ENCODE measurements around the gene SLC17A3. TPM values are rescaled to one million over a fixed set of nuclear protein-coding genes. Genes with fewer than 3 reads are reported as not detected.

The SLC17A3 gene
- total and polyA plus RNA-seq, 7 donors, result not detected

DNA sequence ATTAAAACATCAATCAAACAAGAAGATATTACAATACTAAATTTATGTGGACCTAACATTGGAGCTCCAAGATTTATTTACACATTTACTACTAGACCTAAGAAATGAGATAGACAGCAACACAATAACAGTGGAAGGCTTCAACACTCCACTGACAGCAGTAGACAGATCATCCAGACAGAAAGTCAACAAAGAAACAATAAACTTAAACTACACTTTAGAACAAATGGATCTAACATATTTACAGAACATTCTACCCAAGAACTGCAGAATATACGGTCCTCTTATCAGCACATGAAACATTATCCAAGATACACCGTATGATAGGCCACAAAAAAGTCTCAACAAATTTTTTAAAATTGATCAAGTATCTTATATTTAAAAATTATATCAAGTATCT is 69.2 kb downstream of the SLC17A3 start:
- H3K27ac ChIP-seq, result no peak overlapping the region
- no peak overlapping the region for H3K4me3 ChIP-seq
- no peaks in the 10 kb centered on the region for H3K36me3 ChIP-seq (ENCODE audit: insufficient read depth in 1 of 2, low read depth in 1 of 2)
- intact Hi-C loops (cut with DNase I), result no loop called here
- WGBS, 3 donors, result 83 to 92% (median 92%) methylated on average over 2 of the region's 2 CpGs
- no peak for ATAC-seq
- TF ChIP-seq, protein P1, sequence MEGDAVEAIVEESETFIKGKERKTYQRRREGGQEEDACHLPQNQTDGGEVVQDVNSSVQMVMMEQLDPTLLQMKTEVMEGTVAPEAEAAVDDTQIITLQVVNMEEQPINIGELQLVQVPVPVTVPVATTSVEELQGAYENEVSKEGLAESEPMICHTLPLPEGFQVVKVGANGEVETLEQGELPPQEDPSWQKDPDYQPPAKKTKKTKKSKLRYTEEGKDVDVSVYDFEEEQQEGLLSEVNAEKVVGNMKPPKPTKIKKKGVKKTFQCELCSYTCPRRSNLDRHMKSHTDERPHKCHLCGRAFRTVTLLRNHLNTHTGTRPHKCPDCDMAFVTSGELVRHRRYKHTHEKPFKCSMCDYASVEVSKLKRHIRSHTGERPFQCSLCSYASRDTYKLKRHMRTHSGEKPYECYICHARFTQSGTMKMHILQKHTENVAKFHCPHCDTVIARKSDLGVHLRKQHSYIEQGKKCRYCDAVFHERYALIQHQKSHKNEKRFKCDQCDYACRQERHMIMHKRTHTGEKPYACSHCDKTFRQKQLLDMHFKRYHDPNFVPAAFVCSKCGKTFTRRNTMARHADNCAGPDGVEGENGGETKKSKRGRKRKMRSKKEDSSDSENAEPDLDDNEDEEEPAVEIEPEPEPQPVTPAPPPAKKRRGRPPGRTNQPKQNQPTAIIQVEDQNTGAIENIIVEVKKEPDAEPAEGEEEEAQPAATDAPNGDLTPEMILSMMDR (IDR thresholded peaks at IDR 0.05), result no peak
- DNase-seq, result no peak
- no peaks in the 10 kb centered on the region for H3K4me1 ChIP-seq
- no peaks in the 10 kb centered on the region for H3K9me3 ChIP-seq
- H3K27me3 ChIP-seq (ENCODE audit: insufficient read depth in 3 of 3, low read length in 2 of 3), result peaks cover 0 to 3% (median 0%) of the 10 kb centered on the region in 3 donors

DNA sequence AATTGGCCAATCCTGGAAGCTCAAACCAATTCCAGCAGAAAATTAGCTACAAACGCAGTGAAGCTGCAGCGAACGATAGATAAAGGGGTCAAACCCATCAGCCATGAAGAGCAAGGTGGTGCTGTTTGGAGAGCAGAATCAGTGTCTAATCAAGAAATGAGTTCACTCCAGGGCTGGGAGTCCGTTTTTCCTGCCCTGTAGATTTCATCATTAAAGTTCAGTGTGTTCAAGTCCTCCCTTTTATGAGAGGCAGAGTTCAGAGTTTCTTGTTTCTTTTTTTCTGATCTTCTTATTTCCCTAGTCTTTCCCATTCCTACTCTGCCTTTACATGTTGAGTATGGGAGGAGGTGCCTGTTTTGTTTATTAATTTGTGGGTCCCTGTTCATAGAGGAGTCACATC is 72.6 kb downstream of the SLC17A3 start:
- TF ChIP-seq, protein P1 (IDR thresholded peaks at IDR 0.05), result no peak
- Histone ChIP-seq H3K27ac (no peak overlapping the region), H3K9me3 (no peaks in the 10 kb centered on the region), H3K27me3 (ENCODE audit: insufficient read depth in 3 of 3, low read length in 2 of 3) (peaks cover 0 to 3% (median 2%) of the 10 kb centered on the region in 3 donors), H3K4me3 (no peak overlapping the region), H3K4me1 (no peaks in the 10 kb centered on the region), H3K36me3 (ENCODE audit: insufficient read depth in 1 of 2, low read depth in 1 of 2) (no peaks in the 10 kb centered on the region)
- DNase-seq (no peak), ATAC-seq (no peak)
- WGBS, 3 donors, result 71 to 74% (median 73%) methylated on average over 4 of the region's 4 CpGs
- intact Hi-C loops (cut with DNase I), result no loop called here

Other genes starting within 250 kb of the SLC17A3 start
- not detected for gene SCGN, start 222.0 kb downstream of the SLC17A3 start, total RNA-seq
- gene SCGN, start 222.0 kb downstream of the SLC17A3 start, polyA plus RNA-seq, result not detected
- gene SLC17A4, start 119.5 kb downstream of the SLC17A3 start, total RNA-seq, result not detected
- gene SLC17A4, start 119.5 kb downstream of the SLC17A3 start, polyA plus RNA-seq, result not detected
- not detected for gene SLC17A1, start 42.2 kb downstream of the SLC17A3 start, total RNA-seq
- gene SLC17A1, start 42.2 kb downstream of the SLC17A3 start, polyA plus RNA-seq, result not detected
- not detected for gene SLC17A2, start 56.4 kb upstream of the SLC17A3 start, total RNA-seq
- gene SLC17A2, start 56.4 kb upstream of the SLC17A3 start, polyA plus RNA-seq, result not detected
- 1 to 10 TPM; 3.1 to 7.3 (median 4.8) TPM for gene TRIM38, start 88.6 kb upstream of the SLC17A3 start, total RNA-seq
- 1 to 10 TPM; 1.4 to 5.8 (median 3.4) TPM for gene TRIM38, start 88.6 kb upstream of the SLC17A3 start, polyA plus RNA-seq
- gene HFE, start 213.2 kb upstream of the SLC17A3 start, total RNA-seq, result 1 to 10 TPM in 3 of 4 donors, under 1 TPM in 1; 0.99 to 2.7 (median 1.6) TPM
- 1 to 10 TPM in 1 of 3 donors, under 1 TPM in 2; 0.32 to 1.2 (median 0.40) TPM for gene HFE, start 213.2 kb upstream of the SLC17A3 start, polyA plus RNA-seq